Muscle layer of colon (tissue), 2 donors: ENCODE measurements around the gene CASK.

Experiments
- H3K27ac ChIP-seq: one replicate; pipeline ENCODE4 v1.7.0; 2013; ENCODE audit warnings: low read depth, mild to moderate bottlenecking, low read length, moderate library complexity
- H3K27me3 ChIP-seq, 2 donors: one replicate each; pipeline ENCODE4 v1.7.0; 2013; ENCODE audit warnings: low read length in 2 of 2, mild to moderate bottlenecking in 2 of 2; ENCODE audit not compliant: insufficient read depth in 2 of 2, control insufficient read depth in 1 of 2
- H3K36me3 ChIP-seq: one replicate; pipeline ENCODE4 v1.7.0; 2013; ENCODE audit warnings: mild to moderate bottlenecking, low read length; ENCODE audit not compliant: insufficient read depth
- H3K4me1 ChIP-seq: one replicate; pipeline ENCODE4 v1.7.0; 2013; ENCODE audit warnings: mild to moderate bottlenecking, low read length; ENCODE audit not compliant: insufficient read depth
- H3K4me3 ChIP-seq, 2 donors: one replicate each; pipeline ENCODE4 v1.7.0; 2013; ENCODE audit warnings: low read length in 2 of 2, low read depth in 1 of 2, mild to moderate bottlenecking in 1 of 2, moderate library complexity in 1 of 2
- H3K9ac ChIP-seq: one replicate; pipeline ENCODE4 v1.7.0; 2013; ENCODE audit warnings: low read length
- H3K9me3 ChIP-seq: one replicate; pipeline ENCODE4 v1.7.0; 2013; ENCODE audit warnings: mild to moderate bottlenecking, low read length
- donor health status: abdominal sarcoma.
- donor health status: Adenocarcinoma of cecum.

The CASK gene

DNA sequence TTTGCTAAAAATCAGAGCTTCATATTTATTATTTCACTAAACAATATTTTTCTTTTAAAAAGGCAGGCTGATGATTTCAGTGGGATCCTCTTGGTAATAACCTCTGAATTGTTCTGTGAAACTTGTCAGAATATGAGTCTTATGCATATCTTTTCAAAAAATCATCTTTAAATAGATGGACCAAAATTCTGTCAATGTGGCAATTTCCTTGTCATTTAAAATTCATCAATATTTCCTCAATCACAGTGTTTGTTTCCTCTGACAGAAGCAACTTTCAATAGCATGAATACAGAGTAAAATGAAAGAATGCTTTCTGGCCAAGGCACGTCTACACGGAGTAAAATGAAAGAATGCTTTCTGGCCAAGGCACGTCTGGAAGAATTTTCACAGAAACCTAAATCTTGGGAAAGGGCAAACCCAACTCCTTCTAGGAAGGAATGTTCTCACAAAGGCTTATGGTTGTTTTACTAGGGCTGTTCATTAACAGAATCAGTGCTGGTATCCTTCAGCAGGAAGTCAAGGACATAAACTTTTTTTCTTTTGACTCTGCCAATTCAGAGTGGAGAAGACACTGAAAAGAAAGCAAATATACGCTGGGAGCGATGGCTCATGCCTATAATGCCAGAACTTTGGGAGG is 333.6 kb downstream of the CASK start:
- H3K4me1 ChIP-seq = no peaks in the 10 kb centered on the region
- H3K9ac ChIP-seq = no peak overlapping the region
- H3K4me3 ChIP-seq = no peak overlapping the region
- H3K27me3 ChIP-seq = no peaks in the 10 kb centered on the region
- H3K9me3 ChIP-seq = no peaks in the 10 kb centered on the region
- no peaks in the 10 kb centered on the region for H3K36me3 ChIP-seq
- H3K27ac ChIP-seq = no peak overlapping the region

DNA sequence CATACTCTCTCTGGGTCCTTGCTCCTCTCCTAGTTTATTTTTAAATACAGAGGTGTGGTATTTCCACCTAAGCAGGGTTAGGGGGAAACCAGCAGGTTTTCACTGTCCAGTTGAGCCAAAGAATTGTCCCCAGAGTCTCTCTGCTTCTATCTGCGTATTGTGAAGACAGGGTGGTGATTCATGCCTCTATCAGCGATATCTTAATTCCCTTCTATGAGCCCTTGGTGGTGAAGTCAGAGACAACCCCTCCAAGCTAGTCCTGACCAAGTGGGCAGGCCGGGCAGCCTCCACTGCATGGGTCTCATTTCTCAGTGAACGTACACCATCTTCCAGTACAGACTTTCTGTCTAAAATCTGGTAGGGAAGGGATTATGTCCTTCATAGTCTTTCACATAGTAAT is 335.1 kb downstream of the CASK start:
- Histone ChIP-seq H3K27ac (no peak overlapping the region), H3K9me3 (no peaks in the 10 kb centered on the region), H3K36me3 (no peaks in the 10 kb centered on the region), H3K27me3 (no peaks in the 10 kb centered on the region), H3K4me3 (no peak overlapping the region), H3K4me1 (no peaks in the 10 kb centered on the region), H3K9ac (no peak overlapping the region)

DNA sequence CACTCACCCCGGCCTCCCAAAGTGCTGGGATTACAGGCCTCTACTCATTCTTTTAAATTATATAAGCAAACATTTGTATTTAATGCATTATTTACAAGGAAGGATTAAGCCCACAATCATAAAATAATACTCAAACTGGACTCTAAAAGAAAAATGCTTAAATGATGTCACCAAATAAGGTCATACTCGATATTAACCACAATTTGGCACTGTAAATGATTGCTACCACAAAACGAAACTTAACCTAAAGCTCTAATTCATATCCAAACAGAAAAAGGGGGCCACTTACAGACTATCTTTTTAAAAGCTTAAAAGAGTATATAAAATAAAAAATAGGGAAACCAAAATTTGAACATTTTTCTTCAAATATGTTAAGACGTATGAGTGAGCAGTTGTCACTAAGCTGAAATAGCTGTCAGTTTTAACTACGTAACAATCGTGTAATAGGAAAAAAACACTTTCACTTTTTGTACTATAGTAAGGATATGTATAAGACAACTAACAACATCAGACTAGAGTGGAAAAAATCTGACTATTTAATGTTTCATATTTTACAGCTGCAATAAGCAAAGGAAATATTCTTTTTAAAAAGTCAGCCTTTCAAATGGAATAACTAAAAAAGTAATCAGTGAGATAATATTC is 342.8 kb downstream of the CASK start:
- Histone ChIP-seq H3K36me3 (peaks cover 7% of the 10 kb centered on the region), H3K9me3 (no peaks in the 10 kb centered on the region), H3K4me3 (no peak overlapping the region), H3K4me1 (no peaks in the 10 kb centered on the region), H3K9ac (no peak overlapping the region), H3K27ac (no peak overlapping the region), H3K27me3 (no peaks in the 10 kb centered on the region)

DNA sequence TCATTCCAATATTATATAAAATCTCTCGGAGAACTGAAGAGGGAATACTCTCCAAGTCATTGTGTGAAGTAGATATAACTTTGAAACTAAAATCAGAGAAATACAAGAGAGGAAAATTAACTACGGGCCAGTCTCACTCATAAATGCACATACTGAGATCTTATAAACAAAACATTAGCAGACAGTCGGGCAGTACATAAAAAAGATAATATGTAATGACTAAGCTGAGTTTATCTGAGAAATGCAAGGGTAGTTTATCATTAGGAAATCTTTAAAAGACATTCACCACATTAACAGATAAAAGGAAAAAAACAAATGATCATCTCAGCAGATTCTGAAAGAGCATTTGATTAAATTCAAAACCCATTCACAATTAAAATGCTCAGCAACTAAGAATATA is 359.5 kb downstream of the CASK start:
- Histone ChIP-seq H3K9ac (no peak overlapping the region), H3K36me3 (no peaks in the 10 kb centered on the region), H3K27me3 (no peaks in the 10 kb centered on the region), H3K9me3 (no peaks in the 10 kb centered on the region), H3K27ac (no peak overlapping the region), H3K4me3 (no peak overlapping the region), H3K4me1 (no peaks in the 10 kb centered on the region)

DNA sequence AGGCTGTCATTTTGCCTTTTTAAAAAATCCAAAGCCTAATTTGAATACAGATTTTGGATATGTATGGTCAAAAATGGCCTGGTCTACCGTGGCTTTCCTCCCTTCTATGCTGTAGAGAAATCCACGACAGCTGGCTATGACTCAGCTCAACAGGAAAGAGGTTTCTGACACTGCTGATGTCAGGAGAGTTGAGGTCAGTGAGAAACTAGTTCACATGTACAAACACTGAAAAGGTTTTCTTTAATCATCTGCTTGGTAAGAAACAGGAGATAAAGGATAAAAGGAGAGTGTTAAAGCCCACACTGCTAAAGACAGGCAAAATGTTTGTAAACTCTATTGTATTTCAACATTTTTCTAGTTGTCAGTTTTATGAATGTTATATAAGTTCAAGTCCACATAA is 362.3 kb downstream of the CASK start:
- no peaks in the 10 kb centered on the region for H3K27me3 ChIP-seq
- H3K4me3 ChIP-seq = no peak overlapping the region
- H3K36me3 ChIP-seq = no peaks in the 10 kb centered on the region
- H3K9ac ChIP-seq = no peak overlapping the region
- no peak overlapping the region for H3K27ac ChIP-seq
- H3K4me1 ChIP-seq = no peaks in the 10 kb centered on the region
- H3K9me3 ChIP-seq = no peaks in the 10 kb centered on the region

DNA sequence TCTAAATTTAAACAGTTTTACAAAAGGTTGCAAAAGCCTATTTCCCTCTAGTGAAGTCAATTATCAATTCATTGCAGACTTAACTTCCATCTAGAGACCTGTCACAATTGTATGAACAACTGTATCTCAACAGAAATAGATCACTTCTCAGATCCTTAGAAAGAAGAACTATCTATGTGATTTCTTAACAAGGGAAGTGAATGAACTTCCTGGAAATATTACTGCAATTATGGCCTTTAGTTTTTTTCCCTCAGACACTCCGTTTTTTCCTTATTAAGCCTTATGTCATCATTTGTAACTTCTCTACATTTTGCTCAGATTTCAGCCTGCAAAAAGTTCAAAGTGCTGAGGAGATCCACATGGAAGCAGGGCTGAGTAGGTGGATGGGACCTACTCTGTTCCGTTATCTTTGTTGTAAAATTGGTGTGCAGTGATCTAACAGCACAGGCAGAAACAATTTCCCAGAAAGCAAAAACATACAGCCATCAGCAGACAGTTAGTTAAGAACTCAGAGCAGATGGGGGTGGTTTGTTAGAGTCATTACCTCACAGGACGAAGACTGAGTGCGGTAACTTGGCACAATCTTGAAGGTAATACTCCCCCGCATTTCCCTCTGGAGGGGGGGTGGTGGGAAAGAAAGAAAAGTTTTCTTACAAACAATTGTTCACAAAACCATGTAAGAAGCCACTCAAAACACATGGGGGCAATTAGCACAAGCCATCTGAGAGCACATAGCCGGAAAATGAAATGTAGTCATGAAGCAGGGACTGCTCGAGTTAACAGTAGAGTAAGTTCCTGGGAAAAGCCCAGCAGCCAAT is 363.9 kb downstream of the CASK start:
- H3K4me1 ChIP-seq = no peaks in the 10 kb centered on the region
- H3K36me3 ChIP-seq = no peaks in the 10 kb centered on the region
- no peaks in the 10 kb centered on the region for H3K9me3 ChIP-seq
- no peaks in the 10 kb centered on the region for H3K27me3 ChIP-seq
- no peak overlapping the region for H3K9ac ChIP-seq
- no peak overlapping the region for H3K4me3 ChIP-seq
- peak overlapping the region; percentile 7 for H3K27ac ChIP-seq

DNA sequence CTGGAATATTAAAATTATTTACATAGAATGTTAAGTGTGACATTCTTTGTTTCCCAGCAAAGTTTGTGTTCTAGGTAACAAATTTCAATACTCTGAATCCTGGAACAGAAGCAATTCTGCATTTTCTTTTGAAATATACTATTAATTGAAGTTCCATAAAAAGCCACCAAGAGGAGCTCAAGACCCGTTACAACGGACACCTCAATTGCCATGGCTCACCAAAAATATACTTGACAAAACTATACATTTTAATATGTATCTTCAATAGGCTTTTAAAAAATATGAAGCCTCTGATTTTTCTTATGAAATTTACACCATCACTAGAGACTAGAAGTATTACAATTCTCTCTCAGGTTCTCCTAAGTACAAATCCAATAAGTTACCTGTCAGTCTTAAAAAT is 364.8 kb downstream of the CASK start:
- Histone ChIP-seq H3K36me3 (no peaks in the 10 kb centered on the region), H3K9ac (no peak overlapping the region), H3K27me3 (no peaks in the 10 kb centered on the region), H3K4me3 (no peak overlapping the region), H3K27ac (no peak overlapping the region), H3K9me3 (no peaks in the 10 kb centered on the region), H3K4me1 (no peaks in the 10 kb centered on the region)

DNA sequence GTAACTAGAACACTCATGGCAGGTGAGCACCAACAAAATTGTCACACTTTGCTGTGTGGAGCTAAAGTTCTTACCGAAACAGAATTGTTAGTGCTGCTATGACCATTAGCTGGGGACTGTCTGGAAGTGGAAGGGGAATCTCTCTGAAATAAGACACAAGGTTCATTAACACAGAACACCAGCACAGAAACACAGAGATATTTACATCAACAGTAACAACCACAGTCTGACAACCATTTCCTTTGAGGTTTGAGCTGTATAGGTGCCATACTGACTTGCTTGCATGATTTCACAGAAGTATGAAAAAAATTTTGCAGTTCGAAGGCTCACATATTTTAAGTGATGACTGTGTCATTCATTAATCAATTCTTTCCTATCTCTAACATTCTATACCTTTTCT is 366.4 kb downstream of the CASK start:
- H3K36me3 ChIP-seq = no peaks in the 10 kb centered on the region
- H3K4me1 ChIP-seq = no peaks in the 10 kb centered on the region
- no peaks in the 10 kb centered on the region for H3K27me3 ChIP-seq

DNA sequence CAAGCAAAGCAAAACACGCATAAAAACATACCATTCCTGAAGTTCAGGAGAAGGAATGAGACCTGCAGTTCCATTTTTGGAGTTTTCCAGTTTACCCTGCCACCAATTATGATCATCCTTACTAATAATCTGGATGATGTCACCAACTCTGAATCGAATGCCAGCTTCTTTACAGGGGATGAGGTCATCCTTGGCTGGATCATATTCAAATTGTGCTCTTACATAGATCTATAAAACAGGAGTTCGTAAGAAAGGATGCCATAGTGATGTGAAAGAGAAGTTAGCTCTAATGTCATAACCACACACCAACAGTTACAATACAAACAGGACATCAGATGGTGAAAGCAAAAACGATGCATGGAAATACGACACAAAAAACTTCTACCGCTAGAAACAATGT is 369.7 kb downstream of the CASK start:
- H3K36me3 ChIP-seq = no peaks in the 10 kb centered on the region
- no peak overlapping the region for H3K27ac ChIP-seq

More for the DNA sequence above, 366.4 kb downstream of the CASK start:
- Histone ChIP-seq H3K27ac (no peak overlapping the region), H3K9me3 (no peaks in the 10 kb centered on the region), H3K9ac (no peak overlapping the region), H3K4me3 (no peak overlapping the region)

DNA sequence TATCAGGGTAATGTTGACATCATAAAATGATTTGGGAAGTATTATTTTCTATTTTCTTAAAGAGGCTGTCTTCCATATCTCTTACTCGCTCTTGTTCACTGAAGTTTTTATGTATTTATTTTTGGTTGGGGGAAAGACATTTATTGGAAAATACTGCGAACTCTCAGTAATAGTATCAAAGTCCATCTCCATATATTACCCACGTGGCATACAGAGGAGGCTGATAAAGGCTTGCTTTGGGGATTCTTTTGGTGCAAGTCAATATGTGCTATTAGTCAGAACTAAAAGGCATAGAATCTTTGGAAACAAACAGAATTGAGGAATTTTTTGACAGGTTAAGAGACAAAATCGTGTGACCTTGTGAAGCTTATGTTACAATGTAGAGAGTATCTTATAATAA is 374.9 kb downstream of the CASK start:
- Histone ChIP-seq H3K9me3 (no peaks in the 10 kb centered on the region), H3K27ac (no peak overlapping the region), H3K4me3 (no peak overlapping the region), H3K9ac (no peak overlapping the region), H3K4me1 (no peaks in the 10 kb centered on the region), H3K36me3 (no peaks in the 10 kb centered on the region), H3K27me3 (peaks cover 0 to 4% of the 10 kb centered on the region in 2 donors)

More for the DNA sequence above, 369.7 kb downstream of the CASK start:
- Histone ChIP-seq H3K27me3 (peaks cover 0 to 4% of the 10 kb centered on the region in 2 donors), H3K4me3 (no peak overlapping the region), H3K9ac (no peak overlapping the region), H3K9me3 (no peaks in the 10 kb centered on the region), H3K4me1 (no peaks in the 10 kb centered on the region)

DNA sequence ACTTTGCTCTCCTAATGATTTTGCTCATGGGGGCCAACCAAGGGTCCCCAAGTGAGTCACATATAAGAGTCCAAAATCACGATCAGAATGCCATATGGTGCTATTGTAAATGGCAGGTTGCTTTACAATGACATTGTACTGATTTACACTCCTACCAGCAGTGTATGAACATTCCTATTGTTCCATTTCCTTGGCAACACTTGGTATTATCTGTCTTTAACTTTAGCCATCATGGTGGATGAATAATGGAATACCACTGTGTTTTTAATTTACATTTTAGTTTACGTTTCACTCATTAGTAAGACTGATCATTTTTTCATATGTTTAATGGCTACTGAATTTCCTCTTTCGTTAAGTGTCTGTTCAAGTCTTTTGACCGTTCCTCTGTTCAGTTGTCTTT is 379.7 kb downstream of the CASK start:
- Histone ChIP-seq H3K4me3 (no peak overlapping the region), H3K27ac (no peak overlapping the region)

More for the DNA sequence above, 379.7 kb downstream of the CASK start:
- Histone ChIP-seq H3K9me3 (no peaks in the 10 kb centered on the region), H3K36me3 (no peaks in the 10 kb centered on the region), H3K27me3 (no peaks in the 10 kb centered on the region), H3K4me1 (no peaks in the 10 kb centered on the region), H3K9ac (no peak overlapping the region)
